ENCODE results near the gene INO80B. TPM values are rescaled to one million over a fixed set of nuclear protein-coding genes. Genes with fewer than 3 reads are reported as not detected.
A peak's percentile ranks its signal among the peaks of the same experiment; 100 is the strongest.

The INO80B gene
- 13.7 and 26.6 TPM in 2 replicates for total RNA-seq

GRCh38 chr2:74454654-74455511, at the start of gene INO80B:
INO80B (plus strand) TSS chr2:74455087; CDS start chr2:74455117, 30 bp downstream.
- Histone ChIP-seq H3K4me3 (ENCODE audit: low read depth, low read length) (peak within 1 kb of the TSS; percentile 64), H3K27me3 (ENCODE audit: control insufficient read depth, insufficient read depth, low read length) (no peaks in the 10 kb centered on the region), H3K36me3 (ENCODE audit: control insufficient read depth, insufficient read depth, low read length) (no peaks in the 10 kb centered on the region)
- peak; percentile 66 for FAIRE-seq
- TF ChIP-seq CTCF (IDR thresholded peaks at IDR 0.05; ENCODE audit: insufficient read depth, low read length, severe bottlenecking), result no peak
- peak; percentile 96 for DNase-seq (ENCODE audit: low read depth)

DNA sequence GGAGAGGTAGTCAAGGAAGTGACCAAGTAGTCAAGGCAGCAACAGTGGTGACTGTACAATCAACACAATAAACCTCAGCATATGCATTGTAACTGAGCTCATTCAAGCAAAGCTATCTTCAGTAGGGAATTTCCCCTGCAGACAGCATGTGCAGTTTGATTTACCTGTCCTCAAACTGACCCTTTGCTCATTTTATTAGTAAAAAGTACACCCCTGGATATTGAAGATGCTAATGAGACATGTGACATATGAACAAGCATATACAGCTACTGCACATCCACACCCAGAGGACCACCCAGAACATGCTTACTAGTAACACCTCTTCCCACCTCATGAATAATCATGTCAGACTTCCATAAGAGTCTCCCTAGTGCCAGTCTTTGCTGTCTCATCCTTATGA, 48.9 kb upstream of the INO80B start:
- FAIRE-seq (no peak), DNase-seq (ENCODE audit: low read depth) (peak; percentile 83)
- no peak for TF ChIP-seq CTCF (IDR thresholded peaks at IDR 0.05; ENCODE audit: insufficient read depth, low read length, severe bottlenecking)
- H3K36me3 ChIP-seq (ENCODE audit: control insufficient read depth, insufficient read depth, low read length), result no peaks in the 10 kb centered on the region
- H3K27me3 ChIP-seq (ENCODE audit: control insufficient read depth, insufficient read depth, low read length), result no peaks in the 10 kb centered on the region
- no peak overlapping the region for H3K4me3 ChIP-seq (ENCODE audit: low read depth, low read length)

- TF ChIP-seq CTCF (IDR thresholded peaks at IDR 0.05; ENCODE audit: insufficient read depth, low read length, severe bottlenecking), result no peak
- FAIRE-seq (no peak), DNase-seq (ENCODE audit: low read depth) (no peak)
- Histone ChIP-seq H3K27me3 (ENCODE audit: control insufficient read depth, insufficient read depth, low read length) (no peaks in the 10 kb centered on the region), H3K4me3 (ENCODE audit: low read depth, low read length) (no peak overlapping the region), H3K36me3 (ENCODE audit: control insufficient read depth, insufficient read depth, low read length) (no peaks in the 10 kb centered on the region)
Measured at GRCh38 chr2:74407682-74408081, 47.2 kb upstream of the INO80B start.

GRCh38 chr2:74413001-74413698, 41.7 kb upstream of the INO80B start:
- DNase-seq (ENCODE audit: low read depth), result no peak
- H3K4me3 ChIP-seq (ENCODE audit: low read depth, low read length), result no peak overlapping the region
- no peaks in the 10 kb centered on the region for H3K27me3 ChIP-seq (ENCODE audit: control insufficient read depth, insufficient read depth, low read length)
- H3K36me3 ChIP-seq (ENCODE audit: control insufficient read depth, insufficient read depth, low read length), result no peaks in the 10 kb centered on the region
- TF ChIP-seq CTCF (IDR thresholded peaks at IDR 0.05; ENCODE audit: insufficient read depth, low read length, severe bottlenecking), result no peak
- FAIRE-seq, result no peak

DNA sequence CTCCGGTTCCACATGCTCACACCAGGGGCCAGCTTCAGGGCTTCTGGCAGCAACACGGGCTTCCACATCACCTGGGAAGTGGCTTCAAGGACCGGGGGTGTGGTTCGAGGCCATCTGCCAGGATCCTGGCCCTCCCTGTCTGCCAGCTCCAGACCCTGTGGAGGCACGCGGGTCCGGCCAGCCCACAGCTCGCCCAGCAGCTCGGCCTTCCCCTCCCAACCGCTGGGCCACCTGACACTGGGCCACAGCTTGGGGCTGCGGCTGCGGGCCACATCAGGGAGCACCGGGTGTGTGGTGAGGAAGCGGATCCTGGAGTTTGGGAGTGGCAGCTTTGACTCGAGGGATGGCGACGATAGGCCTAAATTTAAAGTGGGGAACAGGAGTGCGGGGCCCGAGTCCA, 40.4 kb upstream of the INO80B start:
- H3K4me3 ChIP-seq (ENCODE audit: low read depth, low read length), result peak overlapping the region; percentile 26
- H3K36me3 ChIP-seq (ENCODE audit: control insufficient read depth, insufficient read depth, low read length), result no peaks in the 10 kb centered on the region
- TF ChIP-seq CTCF (IDR thresholded peaks at IDR 0.05; ENCODE audit: insufficient read depth, low read length, severe bottlenecking), result no peak
- DNase-seq (ENCODE audit: low read depth) (no peak), FAIRE-seq (no peak)
- H3K27me3 ChIP-seq (ENCODE audit: control insufficient read depth, insufficient read depth, low read length), result no peaks in the 10 kb centered on the region
